ENCODE results near the gene PPARG.
"Not testable (repeated sequence)": the region's sequence is repeated elsewhere in the genome, so short reads cannot be mapped to it uniquely, and the experiment has no call there.

The PPARG gene

DNA sequence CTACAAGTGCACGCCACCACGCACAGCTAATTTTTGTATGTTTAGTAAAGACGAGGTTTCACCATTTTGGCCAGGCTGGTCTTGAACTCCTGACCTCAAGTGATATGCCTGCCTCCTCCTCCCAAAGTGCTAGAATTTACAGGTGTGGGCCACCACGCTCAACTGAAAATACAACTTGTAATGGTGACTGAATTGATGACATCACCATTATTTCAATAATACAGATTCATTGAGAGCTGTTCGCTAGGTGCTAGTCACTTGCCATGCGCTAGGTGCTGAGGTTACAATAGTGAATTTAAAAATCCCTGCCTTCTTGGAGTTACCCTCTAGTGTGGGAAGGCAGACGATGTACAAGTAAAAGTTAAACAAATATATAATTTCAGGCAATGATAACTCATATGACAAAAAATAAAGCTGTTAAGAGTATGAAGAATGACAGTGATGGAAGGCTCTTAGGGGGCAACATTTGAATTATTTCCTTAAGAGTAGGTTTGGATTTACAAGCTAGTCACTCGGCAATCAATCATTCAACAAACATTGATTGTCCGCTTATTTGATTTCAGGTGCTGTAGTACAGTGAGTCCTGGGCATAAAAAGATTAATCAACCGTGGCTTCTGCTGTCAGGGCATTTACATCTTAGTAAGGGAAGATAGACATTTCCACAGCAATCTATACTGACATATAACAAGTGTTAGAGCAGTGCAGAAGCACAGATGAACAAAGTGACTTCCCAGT is 9.1 kb upstream of the PPARG start:
- no peak for DNase-seq

DNA sequence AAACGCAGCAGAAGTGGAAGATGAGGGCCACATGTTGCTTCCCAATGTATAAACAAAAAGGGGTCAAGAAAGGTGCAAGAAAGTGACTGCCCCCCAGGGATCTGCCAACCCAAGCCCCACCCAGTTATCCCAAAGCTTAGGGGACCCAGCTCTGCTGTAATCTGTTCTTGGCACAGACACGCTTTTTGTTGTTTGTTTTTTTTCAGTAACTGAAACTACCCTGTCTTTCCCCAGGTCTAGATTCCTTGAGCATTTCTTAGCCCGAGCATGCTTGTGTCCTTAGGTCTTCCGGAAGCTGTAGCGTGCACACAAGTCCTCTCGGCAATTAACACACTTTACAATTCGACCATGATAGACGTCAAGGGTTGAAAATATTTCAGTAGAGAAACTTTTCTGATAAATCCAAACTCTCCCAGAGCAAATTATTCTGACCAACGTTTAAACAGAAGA is 8.5 kb upstream of the PPARG start:
- no peak for DNase-seq

DNA sequence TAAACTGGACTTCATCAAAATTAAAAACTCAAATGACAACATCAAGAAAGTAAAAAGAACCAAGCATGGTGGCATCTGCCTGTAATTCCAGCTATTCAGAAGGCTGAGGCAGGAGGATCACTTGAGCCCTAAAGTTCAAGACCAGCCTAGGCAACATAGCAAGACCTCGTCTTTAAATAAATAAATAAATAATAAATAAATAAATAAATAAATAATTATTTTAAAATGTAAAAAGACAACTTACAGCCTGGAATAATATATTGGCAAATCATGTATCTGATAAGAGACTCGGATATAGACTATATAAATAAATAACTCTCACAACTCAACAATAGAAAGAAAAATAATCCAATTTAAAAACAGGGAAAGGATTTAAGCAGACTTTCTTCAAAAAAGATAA is 4.3 kb upstream of the PPARG start:
- DNase-seq: no peak

DNA sequence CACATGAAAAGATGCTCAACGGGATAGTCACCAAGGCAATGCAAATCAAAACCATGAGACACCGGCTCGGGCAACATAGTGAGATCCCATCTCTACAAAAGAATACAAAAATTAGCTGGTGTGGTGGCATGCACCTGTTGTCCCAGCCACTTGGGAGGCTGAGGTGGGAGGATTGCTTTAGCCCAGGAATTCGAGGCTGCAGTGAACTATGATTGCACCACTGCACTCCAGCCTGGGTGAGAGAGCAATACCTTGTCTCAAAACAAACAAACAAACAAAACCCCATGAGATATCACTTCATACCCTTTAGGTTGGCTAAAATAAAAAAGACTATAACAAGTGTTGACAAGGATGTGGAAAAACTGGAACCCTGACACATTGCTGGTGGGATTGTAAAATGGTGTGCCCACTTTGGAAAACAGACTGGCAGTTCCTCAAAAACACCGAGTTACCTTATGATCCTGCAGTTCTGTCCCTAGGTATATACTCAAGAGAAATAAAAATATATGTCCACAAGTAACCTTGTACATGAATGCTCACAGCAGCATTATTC is 3.8 kb upstream of the PPARG start:
- no peak for DNase-seq

DNA sequence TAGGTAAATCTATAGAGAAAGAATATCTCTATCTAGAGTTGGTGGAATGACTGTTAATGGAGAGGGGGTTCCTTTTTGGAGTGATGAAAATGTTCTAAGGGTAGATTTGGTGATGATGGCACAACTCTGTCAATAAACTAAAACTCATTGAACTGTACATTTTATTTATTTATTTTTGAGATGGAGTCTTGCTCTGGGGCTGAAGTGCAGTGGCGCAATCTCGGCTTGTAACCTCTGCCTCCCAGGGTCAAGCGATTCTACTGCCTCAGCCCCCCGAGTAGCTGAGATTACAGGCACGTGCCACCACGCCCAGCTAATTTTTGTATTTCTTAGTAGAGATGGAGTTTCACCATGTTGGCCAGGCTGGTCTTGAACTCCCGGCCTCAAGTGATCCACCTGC is 3.1 kb upstream of the PPARG start:
- DNase-seq: not testable (repeated sequence)

DNA sequence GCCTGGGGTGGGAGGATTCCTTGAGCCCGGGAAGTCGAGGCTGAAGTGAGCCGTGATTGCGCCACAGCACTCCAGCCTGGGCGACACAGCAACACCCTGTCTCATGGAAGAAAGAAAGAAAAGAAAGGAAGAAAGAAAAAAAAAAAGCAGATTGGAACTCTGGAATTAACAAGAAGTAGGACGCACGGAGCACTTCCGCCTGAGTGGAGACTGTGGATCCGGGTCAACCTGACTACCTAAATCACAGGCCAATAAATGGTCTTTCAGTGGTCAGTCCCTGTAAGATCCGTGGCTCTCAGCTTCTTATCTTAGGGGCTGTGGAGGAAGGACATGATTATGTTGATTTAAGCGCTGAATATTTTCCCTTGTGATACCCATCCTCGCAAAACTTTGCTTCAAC is 2.4 kb upstream of the PPARG start:
- no peak for DNase-seq

DNA sequence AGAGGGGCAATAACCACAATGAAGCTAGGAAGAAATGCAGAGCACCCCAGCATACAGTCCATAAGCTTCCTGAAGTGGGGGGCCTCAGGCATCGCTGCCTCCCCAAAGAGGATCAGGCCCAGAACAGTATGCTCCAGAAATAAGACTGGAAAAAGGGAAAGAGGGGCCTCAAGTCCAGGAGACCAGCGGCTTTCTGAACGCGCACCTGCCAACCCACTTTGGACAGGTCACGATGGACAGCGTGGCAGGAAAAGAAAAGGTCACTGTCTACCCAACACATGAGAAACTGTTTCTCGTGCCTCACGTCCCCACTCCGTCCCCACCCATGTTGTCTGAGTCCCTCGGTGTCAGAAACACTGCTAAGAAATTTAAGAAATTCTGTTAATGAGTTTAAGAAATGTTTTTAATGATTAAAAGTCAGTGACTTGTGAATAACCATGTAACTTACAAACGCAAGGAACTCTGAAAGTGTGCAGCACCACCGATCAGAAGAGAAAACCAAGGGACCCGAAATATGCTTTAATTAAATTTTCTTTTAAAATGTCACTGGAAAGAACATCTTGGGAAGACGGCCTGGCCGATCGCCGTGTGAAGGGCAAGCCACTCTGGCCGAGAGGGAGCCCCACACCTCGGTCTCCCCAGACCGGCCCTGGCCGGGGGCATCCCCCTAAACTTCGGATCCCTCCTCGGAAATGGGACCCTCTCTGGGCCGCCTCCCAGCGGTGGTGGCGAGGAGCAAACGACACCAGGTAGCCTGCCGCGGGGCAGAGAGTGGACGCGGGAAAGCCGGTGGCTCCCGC is 1.7 kb upstream of the PPARG start:
- DNase-seq: no peak

DNA sequence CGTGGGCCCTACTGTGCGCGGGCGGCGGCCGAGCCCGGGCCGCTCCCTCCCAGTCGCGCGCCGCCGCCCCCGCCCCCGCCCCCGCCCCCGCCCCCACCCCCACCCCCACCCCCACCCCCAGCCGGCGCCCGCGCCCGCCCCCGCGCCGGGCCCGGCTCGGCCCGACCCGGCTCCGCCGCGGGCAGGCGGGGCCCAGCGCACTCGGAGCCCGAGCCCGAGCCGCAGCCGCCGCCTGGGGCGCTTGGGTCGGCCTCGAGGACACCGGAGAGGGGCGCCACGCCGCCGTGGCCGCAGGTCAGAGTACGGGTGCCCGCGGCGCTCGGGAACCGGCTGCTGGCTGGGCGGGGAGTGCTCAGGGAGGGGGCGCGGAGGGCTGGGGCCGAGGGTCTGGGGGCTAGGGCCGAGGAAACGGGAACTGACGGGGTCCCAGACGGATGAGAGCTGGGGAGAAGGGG is 1.1 kb upstream of the PPARG start:
- no peak for DNase-seq

DNA sequence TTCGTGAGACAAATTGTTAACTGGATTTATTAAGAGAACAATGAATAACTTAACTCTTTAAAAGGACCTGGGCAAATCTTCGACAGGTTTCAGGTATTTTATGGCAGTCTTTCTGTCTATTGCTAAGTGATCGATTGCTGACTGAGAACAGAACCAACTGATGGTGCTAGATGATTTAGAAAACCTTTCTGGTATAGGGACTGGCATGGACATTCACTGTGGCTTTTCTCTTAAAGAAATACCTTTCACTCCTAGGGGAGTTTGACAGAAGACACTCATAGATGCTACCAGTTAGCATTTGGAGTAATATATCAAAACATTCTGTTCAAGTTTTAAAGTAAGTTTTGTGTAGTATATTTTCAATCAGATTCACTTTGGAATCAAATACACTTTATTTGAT is 654 bp downstream of the PPARG start:
- no peak for DNase-seq

DNA sequence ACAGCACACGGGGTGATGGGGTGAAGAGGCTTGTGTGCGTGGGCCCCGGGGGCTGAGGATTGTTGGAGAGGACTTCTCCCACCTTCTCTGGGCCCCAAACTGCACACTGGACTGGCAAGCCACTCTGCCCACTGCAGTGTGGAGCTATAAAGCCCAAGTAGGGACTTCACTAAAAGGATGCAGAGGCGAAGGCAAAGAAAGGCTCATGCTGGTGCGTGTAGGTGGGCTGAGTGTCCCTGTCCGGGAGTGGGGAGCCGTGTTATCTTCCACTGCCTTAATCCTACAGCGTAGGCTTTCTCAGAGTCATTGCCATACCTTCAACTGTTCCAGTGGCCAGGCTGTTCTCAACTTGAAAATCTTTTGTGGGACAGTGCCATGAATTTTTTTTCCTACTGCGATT is 3.9 kb downstream of the PPARG start:
- no peak for DNase-seq

DNA sequence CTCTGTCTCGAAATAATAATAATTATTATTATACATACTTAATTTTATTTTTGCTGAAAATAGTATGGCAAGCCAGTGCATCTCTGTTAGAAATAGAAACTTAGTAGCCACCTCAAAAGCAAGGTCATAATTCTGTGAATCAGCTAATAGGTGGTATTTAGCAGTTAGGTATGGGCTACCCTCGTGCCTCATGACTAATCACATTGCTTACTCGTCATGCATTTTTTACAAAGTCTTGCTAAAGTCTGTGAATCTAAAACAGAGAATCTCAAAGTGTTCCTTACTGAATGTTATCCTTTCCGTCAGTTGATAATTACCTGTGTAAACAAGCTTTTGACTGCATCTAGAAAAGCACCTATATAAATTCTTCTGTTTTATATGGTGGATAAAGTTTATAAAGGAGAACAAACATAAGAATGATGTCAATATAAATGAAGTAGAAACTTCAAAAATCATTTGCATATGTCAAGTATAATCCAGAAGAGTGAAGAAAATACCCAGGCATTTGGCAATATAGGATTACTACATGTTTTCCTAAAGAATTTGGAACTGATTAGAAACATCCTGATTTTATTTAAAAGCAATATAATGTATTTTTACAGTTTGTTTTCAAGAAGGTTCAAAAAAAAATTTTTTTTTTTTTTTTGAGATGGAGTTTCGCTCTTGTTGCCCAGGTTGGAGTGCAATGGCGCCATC is 6.2 kb downstream of the PPARG start:
- no peak for DNase-seq

DNA sequence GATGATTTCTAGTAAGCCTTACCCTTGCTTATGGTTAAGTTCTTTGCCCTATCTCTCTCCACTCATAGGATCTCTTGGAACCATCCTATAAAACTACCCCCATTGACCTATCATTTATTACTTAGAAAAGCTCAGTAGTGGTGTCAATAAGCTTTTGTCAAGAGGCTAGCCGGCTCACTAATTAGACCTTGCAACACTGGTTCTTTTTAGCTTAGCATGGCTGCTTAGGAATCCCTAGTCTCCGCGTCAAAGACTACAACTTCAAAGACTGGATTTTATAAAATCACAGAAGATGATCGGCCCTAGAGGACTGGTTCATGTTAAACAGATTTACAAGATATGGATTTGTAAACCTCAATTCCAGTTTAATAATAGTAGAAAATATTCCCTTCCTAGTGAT is 7.6 kb downstream of the PPARG start:
- DNase-seq: no peak

DNA sequence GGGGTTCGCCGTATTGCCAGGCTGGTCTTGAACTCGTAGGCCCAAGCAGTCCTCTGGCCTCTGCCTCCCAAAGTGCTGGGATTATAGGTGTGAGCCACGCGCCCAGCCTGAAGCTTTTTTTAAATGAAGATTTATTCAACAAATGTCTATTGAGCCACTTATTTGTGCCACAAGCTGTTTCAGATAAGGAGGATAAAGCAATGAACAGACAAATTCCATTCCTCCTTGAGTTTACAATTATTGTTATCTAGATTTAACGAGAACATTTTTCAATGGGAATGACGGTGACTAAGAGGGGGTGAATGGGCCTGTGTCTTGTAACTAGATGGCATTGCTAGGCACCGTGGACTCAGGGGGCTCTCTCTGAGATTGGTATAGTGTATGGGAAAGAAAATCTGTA is 10.2 kb downstream of the PPARG start:
- DNase-seq: no peak

DNA sequence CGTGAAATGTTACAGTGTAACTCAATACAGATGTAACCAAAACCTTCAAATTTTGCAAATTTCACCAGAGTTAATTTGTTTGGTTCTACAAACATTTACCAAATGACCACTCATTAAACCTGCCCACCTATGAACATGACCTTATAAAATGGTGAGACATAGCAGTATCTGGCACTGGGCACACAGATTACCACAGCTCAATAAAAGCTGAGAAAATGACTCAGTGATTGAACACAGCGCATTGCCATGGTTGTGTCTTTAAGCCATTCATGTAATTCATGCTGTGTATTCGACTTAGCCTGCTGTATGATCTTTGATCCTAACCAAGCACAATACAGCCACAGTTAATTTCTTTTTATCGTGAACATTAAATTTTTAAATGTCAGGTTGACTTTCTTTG is 11.3 kb downstream of the PPARG start:
- DNase-seq: no peak

DNA sequence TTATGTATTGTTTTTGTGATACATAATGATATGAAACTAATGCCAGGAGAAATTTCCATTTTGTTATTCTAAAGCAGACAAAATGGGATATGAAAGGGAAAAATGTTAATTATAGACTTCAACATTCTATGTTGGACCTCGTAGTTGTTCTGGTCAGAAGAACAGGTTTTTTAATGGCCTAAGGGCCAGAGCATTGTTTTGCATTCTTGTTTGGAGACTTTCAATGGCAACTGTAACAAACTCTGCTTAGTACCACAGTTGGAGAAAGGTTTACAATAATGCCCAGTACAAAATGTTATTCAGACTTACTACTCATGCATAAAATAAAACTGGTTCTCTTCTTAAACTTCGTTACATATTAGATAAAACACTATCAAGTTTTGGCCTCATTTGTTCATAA is 12.2 kb downstream of the PPARG start:
- DNase-seq: no peak

DNA sequence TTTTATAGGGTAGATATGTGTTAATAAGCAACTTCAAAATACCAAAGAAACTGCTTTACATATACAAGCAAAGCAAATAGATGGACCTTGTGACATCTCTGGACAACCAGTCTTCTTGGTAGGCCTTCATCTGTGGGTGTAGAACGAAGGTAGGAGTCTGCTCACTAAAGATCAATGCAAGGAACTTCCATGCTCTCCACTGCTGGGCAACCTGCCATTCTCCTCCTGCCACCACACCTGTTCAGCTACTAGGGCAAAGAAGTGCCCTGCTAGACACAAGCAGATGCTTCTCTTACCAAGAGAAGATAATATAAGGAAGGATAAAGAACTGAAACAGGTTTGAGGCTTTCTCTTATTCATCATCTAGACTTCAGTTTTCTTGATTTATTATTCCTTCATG is 12.6 kb downstream of the PPARG start:
- no peak for DNase-seq

DNA sequence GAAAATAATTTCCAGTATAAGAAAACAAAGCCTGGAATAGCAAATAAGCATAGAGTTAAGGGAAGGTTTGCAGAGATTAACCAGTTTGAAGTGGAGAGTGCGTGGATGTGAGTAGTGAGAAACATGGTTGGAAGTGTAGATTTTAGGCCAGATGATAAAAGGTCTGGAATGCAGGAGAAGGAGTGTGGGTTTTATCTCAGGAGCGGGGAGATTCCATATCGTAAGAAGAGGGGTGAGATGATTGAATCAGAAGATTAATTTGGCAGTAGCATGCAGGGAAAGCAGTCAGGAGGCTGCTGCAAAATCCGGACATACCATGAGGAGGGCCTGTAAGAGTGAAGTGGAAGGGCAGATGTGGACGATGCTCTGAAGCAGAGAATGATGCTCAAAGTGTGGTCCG is 13.7 kb downstream of the PPARG start:
- no peak for DNase-seq

DNA sequence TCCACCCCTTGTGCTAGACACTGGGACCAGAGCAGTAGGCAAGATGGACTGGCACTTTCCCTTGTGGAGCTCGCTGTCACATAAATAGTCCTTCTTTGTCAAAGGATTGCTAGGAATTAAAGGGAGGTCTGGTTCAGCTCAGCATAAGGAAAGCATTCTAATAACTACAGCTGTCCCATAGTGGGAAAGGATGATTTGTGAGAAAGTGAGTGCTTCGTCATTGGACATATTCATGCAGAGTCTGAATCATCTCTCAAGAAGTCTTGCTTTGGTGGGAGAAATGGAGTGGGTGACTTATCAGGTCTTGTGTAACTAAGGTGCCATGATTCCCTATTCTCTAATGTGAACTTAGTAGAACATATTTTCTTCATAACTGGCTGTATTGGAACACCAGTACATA is 14.7 kb downstream of the PPARG start:
- no peak for DNase-seq

DNA sequence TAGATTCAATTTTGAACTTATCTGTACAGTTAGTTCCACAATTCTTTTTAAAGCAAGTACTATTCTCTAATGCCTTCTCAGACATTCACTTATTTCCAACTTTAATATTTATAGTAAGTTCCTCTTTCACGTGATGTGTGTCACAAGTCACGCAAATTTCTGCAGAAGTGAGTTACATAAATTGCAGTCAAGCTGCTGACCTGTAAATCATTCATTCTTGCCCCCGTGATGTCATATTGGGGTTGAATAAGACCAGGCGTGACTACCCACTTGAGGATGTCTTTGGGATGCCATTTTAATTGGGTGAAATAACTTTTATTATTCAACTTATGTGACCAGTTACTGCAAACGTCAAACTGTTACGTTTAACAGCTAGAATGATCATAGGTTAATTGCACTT is 15.1 kb downstream of the PPARG start:
- DNase-seq: no peak

DNA sequence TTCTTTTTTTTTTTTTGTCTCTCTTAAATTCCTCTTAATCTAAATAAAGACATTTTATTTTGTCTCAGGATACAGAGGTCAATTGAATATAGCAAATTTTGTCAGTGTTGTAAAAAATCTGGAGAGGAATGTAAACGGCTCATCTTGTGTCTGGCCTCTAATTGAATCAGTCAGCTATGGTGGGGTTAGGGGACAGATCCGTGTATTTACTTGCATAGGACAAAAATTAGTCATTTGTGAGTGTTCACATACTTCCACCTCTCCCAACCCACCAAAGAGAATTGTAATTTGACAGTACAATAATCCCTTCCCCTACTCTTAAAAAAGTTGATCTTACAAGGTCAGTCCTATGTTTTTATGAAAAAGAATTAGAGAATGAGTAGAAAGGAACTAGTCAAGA is 18.3 kb downstream of the PPARG start:
- no peak for DNase-seq

DNA sequence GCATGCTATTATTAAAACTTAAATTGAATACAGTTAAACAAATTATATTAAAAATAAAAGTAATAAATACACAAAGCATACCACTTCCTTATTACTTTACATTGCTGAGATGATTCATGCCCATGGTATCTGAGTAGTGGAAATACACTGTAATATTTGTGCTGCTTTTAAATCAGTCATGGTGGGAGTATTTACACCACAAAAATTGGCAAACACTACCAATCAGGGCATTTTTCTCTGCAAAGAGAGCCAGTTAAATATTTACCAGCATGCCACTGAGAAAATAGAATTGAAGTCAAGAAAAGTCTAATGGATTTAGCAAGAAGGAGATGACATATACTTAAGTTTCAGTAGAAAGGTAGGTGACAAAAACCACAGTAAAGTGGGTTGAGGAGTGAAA is 19.6 kb downstream of the PPARG start:
- no peak for DNase-seq

DNA sequence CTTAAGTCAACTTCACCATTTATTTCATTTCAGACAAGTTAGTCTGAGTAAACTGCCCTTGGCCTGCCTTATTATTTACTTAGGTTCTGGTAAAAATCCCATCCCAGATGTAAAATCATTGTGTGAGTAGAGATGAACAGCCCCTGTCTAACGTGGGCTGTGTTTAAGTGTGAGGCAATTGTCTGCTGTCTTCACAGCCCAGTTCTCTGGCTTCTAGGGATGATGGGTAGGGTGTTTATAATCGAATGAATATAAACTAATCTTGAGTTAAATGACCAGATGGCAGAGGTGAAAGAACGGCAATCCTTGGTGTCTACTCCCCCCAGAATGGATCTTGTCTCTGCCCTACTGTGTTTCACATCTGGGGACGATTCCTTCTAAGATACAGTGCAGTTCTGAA is 20.8 kb downstream of the PPARG start:
- DNase-seq: no peak

DNA sequence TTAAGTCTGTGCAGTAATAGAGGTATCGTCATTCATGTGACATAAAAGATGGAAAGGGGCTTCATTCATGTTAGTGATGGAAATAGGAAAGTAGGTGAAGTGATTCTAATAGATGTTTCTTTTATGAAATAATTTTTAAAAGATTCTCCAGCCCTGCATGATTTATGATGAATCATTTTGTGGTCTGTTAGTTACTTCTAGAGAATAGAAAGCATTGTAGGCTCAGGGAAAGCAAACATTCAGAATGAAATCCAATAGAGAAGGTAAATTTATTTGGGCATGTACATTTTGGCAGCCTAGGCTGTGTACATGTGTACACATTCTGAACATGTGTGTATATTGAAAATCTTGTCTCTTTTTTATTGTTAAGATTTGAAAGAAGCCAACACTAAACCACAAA is 23.1 kb downstream of the PPARG start:
- no peak for DNase-seq

DNA sequence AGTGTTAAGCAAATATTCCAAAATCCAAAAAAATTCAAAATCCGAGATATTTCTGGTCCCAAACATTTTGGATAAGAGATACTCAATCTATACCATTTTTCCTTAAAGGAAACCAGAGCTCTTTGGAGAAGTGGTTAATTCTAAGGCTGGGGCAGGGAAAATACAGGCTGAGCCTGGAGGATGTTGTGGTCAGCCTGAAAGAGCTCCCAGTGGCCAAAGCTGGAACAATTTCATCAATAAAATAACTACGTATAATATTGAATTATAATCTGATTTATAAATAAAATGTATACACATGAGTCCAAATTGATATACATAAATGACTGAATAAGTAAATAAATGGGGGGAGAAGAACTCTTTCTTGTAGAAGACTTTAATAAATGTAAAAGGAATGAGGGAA is 24.6 kb downstream of the PPARG start:
- no peak for DNase-seq
